Epithelial cell of esophagus (primary cell): ENCODE results near the gene NAXE.
"Not testable (repeated sequence)": the region's sequence is repeated elsewhere in the genome, so short reads cannot be mapped to it uniquely, and the experiment has no call there.

Experiments used
- DNase-seq: peaks from one replicate; pipeline ENCODE4 v3.0.0; 2010; ENCODE audit warnings: low read depth
- H3K4me3 ChIP-seq: 2 replicates; pipeline ENCODE4 v1.5.1; 2011; ENCODE audit warnings: mild to moderate bottlenecking, low read length, control low read depth
- TF ChIP-seq, protein P1 (sequence below): IDR thresholded peaks from 2 replicates; pipeline ENCODE4 v1.5.1; 2011; ENCODE audit warnings: low read depth, mild to moderate bottlenecking, low read length, control low read depth, inconsistent platforms; ENCODE audit not compliant: insufficient read depth; ENCODE audit errors: missing control alignments

Gene NAXE

DNA sequence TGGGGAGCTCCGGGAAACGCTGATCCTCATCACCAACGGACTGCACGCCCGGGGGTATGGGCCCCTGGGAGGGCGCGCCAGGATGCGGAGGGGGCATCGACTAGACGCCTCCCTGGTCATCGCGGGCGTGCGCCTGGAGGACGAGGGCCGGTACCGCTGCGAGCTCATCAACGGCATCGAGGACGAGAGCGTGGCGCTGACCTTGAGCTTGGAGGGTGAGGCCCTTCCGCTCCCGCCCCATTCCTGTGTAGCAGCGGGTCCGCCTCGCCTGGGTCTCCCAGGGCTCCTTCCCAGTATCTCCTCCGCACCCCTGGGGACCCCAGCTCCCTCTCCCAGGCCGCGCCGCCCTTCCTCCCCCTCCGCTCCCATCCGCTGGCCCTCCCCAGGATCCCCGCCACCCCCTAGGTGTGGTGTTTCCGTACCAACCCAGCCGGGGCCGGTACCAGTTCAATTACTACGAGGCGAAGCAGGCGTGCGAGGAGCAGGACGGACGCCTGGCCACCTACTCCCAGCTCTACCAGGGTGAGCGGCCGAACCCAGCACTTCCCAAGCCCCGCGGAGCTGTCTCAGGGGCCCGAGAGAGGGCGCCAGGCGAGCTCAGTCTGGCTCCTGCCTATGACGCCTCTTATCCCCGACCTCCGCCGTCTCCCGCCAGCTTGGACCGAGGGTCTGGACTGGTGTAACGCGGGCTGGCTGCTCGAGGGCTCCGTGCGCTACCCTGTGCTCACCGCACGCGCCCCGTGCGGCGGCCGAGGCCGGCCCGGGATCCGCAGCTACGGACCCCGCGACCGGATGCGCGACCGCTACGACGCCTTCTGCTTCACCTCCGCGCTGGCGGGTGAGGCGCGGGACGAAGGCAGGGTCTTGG, 32.6 kb downstream of the NAXE start:
- H3K4me3 ChIP-seq, result peak overlapping the region; percentile 15
- peak; percentile 48 for DNase-seq
- TF ChIP-seq, protein P1, sequence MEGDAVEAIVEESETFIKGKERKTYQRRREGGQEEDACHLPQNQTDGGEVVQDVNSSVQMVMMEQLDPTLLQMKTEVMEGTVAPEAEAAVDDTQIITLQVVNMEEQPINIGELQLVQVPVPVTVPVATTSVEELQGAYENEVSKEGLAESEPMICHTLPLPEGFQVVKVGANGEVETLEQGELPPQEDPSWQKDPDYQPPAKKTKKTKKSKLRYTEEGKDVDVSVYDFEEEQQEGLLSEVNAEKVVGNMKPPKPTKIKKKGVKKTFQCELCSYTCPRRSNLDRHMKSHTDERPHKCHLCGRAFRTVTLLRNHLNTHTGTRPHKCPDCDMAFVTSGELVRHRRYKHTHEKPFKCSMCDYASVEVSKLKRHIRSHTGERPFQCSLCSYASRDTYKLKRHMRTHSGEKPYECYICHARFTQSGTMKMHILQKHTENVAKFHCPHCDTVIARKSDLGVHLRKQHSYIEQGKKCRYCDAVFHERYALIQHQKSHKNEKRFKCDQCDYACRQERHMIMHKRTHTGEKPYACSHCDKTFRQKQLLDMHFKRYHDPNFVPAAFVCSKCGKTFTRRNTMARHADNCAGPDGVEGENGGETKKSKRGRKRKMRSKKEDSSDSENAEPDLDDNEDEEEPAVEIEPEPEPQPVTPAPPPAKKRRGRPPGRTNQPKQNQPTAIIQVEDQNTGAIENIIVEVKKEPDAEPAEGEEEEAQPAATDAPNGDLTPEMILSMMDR, result peak; percentile 37

DNA sequence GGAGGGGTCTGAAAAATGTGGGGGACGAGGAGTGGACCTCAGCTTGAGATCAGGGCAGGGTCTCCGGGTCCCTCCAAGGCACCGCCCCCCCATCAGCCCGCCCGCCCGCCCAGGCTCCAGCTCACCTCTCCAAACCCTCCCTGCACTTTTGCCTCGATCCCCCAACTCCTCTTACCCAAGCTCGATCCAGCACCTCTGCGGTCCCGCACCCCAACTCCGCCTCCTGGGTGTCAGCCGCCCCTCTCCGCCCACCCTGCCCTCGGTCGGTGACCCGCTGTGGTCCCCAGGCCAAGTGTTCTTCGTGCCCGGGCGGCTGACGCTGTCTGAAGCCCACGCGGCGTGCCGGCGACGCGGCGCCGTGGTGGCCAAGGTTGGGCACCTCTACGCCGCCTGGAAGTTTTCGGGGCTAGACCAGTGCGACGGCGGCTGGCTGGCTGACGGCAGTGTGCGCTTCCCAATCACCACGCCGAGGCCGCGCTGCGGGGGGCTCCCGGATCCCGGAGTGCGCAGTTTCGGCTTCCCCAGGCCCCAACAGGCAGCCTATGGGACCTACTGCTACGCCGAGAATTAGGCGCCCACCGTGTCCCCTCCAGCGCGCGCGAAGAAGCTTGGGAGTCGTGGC, 33.3 kb downstream of the NAXE start:
- no peak for DNase-seq
- TF ChIP-seq, protein P1, result no peak
- H3K4me3 ChIP-seq, result no peak overlapping the region

DNA sequence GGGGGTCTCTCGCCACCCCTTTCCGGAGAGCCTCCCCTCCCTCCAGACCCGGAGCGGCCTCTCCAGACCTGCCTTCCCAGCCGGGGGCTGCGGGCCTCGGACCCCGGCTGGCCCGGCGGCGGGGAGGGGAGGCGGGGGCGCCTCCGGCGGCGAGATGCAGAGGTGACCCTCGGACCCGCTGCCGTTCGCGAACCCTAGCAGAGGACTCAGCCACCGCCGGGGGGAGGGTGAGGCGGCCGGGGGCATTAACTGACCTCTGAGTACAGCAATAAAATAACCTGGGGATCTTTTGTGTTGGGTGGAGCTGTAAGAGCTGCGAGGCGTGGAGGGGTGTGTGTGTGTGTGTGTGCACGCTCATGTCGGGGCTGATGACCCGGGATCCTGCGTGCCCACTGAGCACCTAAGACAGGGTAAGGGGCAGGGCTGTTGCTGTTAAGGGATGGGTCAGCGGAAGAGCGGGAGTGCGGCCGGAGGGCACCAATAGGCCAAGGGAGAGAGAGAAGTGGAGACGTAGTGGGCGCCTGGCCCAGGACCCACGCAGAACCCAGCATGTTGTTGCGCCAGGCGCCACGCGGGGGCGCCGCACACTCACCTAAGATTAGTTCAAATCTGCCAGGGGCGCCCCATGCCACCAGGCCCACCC, 34.0 kb downstream of the NAXE start:
- TF ChIP-seq, protein P1, result peak; percentile 79
- H3K4me3 ChIP-seq, result no peak overlapping the region
- peak; percentile 47 for DNase-seq

DNA sequence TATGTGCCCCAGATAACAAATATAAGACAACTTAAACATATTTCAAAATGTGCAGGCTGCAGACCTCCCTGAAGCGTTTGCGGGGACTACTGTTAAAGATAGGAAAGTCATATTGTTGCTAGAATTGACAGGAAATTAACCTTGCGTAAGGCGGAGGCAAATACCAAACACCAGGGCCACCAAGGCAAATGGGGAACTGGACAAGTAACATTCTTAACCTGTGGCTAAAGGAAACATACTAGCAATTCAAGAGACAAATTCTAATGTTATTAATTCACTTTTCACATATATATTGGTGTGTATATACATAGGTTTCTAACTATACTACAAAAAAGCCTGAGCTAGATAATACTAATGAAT, 34.5 kb downstream of the NAXE start:
- TF ChIP-seq, protein P1, result no peak
- DNase-seq, result no peak
- no peak overlapping the region for H3K4me3 ChIP-seq

DNA sequence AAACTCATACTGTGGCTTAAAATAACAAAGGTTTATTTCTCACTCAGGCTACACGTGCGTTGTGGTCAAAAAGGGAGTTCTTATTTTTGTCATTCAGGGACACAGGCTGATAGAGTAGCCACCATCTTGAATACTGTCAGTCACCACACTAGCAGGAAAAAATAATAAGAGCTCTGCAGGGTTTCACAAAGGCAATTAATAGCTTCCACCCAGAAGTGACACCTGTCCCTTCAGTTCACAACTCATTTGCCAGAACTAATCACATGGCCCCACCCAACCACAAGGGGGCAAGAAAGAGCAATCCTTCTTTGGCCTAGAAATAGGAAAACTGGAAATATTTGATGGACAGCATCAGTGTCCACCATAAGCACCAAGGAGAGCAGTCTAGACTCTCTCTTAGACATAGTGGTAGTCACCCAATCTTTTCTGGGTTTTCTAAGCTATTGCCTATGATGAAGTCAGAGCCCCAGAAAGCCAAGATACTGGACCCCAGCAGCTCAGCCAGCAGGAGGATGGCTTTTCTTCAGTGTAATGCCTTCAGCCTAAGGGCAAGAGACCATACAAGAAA, 35.8 kb downstream of the NAXE start:
- H3K4me3 ChIP-seq, result no peak overlapping the region
- TF ChIP-seq, protein P1, result peak; percentile 62
- peak; percentile 51 for DNase-seq

DNA sequence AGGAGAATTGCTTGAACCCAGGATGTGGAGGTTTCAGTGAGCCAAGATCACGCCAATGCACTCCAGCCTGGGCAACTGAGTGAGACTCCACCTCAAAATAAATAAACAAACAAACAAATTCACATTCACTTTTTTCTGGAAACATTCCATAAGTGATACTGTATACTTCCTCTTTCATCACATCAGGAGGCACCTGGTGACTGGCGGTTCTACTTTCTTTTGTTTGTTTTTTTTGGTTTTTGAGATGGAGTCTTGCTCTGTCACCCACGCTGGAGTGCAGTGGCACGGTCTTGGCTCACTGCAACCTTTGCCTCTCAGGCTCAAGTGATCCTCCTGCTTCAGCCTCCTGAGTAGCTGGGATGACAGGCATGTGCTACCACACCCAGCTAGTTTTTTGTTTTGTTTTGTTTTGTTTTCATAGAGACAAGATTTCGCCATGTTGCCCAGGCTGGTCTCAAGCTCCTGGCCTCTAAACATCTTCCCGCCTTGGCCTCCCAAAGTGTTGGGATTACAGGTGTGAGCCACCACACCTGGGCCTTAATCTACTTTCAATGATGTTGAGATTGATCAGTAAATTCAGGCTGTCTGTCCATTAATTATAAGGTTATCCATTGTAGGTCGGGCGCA, 38.4 kb downstream of the NAXE start:
- TF ChIP-seq, protein P1, result no peak
- no peak overlapping the region for H3K4me3 ChIP-seq
- DNase-seq, result no peak

DNA sequence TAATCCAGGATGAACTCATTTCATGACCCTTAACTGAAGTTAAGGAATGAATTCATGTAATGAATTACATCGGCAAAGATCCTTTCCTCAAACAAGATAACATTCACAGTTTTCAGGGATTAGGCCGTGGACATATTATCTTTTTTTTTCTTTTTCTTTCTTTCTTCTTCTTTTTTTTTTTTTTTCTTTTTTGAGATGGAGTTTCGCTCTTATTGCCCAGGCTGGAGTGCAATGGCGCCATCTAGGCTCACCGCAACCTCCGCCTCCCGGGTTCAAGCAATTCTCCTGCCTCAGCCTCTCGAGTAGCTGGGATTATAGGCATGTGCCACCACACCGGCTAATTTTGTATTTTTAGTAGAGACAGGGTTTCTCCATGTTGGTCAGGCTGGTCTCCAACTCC, 39.6 kb downstream of the NAXE start:
- DNase-seq, H3K4me3 ChIP-seq: not testable (repeated sequence)
